HepG2 (cell line): ENCODE results near the gene UGGT1. TPM values are rescaled to one million over a fixed set of nuclear protein-coding genes. Genes with fewer than 3 reads are reported as not detected.

Experiments used
- CHD4 ChIP-seq: fragments of 200-600 bp; sonication (generic); IDR thresholded peaks from 2 replicates; pipeline ENCODE4 v1.7.0; 2017; ENCODE audit warnings: mild to moderate bottlenecking, low read length, borderline replicate concordance
- FOXO1 ChIP-seq: sonication (generic); formaldehyde crosslinking; IDR thresholded peaks from 2 replicates; pipeline ENCODE4 v1.4.0; 2020; ENCODE audit warnings: missing genetic modification reagents
- GMEB2 ChIP-seq: IDR thresholded peaks from 2 replicates; pipeline ENCODE4 v1.6.1; 2016; ENCODE audit warnings: missing biosample characterization, missing genetic modification reagents, low read depth
- GPN1 ChIP-seq: sonication (generic); formaldehyde crosslinking; IDR thresholded peaks from 2 replicates; pipeline ENCODE4 v1.5.1; 2020; ENCODE audit warnings: missing genetic modification reagents, borderline replicate concordance
- MAFF ChIP-seq: IDR thresholded peaks from 2 replicates; pipeline ENCODE4 v1.6.1; 2011; ENCODE audit warnings: low read depth, low read length, improper control_type of control experiment
- MAZ ChIP-seq, 2 experiments: sonication (generic) in 1 of 2; formaldehyde crosslinking in 1 of 2; IDR thresholded peaks; 2 replicates each; pipeline versions ENCODE4 v1.5.0 to v1.6.1; 2012 to 2020; ENCODE audit warnings: low read depth in 2 of 2, mild to moderate bottlenecking in 2 of 2, borderline replicate concordance in 1 of 2, improper control_type of control experiment in 1 of 2, low read length in 1 of 2, missing genetic modification reagents in 1 of 2, moderate library complexity in 1 of 2
- NFYC ChIP-seq: IDR thresholded peaks from 2 replicates; pipeline ENCODE4 v1.6.1; 2016; ENCODE audit warnings: missing genetic modification reagents, missing compliant biosample characterization
- PAX8 ChIP-seq: sonication (generic); formaldehyde crosslinking; IDR thresholded peaks from 2 replicates; pipeline ENCODE4 v1.8.0; 2022; ENCODE audit warnings: mild to moderate bottlenecking, missing genetic modification reagents, borderline replicate concordance
- PITX1 ChIP-seq: sonication (generic); formaldehyde crosslinking; IDR thresholded peaks from 2 replicates; pipeline ENCODE4 v1.5.1; 2020; ENCODE audit warnings: mild to moderate bottlenecking, missing genetic modification reagents
- RERE ChIP-seq: IDR thresholded peaks from 2 replicates; pipeline ENCODE4 v1.6.1; 2016; ENCODE audit warnings: low read depth, missing genetic modification reagents, missing compliant biosample characterization
- RFX3 ChIP-seq: IDR thresholded peaks from 2 replicates; pipeline ENCODE4 v1.6.1; 2016; ENCODE audit warnings: missing biosample characterization, missing genetic modification reagents
- SKI ChIP-seq: fragments of 450-650 bp; IDR thresholded peaks from one replicate; pipeline ENCODE4 v1.6.1; 2018; ENCODE audit warnings: mild to moderate bottlenecking; ENCODE audit not compliant: partially characterized antibody
- SMAD1 ChIP-seq: sonication (generic); formaldehyde crosslinking; IDR thresholded peaks from 2 replicates; pipeline ENCODE4 v1.4.0; 2020; ENCODE audit warnings: missing genetic modification reagents, low read depth, mild to moderate bottlenecking, borderline replicate concordance
- STAT5B ChIP-seq: sonication (generic); formaldehyde crosslinking; IDR thresholded peaks from 2 replicates; pipeline ENCODE4 v1.4.0; 2020; ENCODE audit warnings: missing genetic modification reagents
- YEATS2 ChIP-seq: sonication (generic); formaldehyde crosslinking; IDR thresholded peaks from 2 replicates; pipeline ENCODE4 v1.4.0; 2020; ENCODE audit warnings: missing genetic modification reagents, borderline replicate concordance
- ZBTB7A ChIP-seq: sonication (generic); formaldehyde crosslinking; IDR thresholded peaks from 2 replicates; pipeline ENCODE4 v1.8.0; 2022; ENCODE audit warnings: mild to moderate bottlenecking, missing genetic modification reagents
- ZNF513 ChIP-seq: sonication (generic); formaldehyde crosslinking; conservative IDR thresholded peaks from 2 replicates; pipeline ENCODE4 v1.5.0; 2020; ENCODE audit warnings: missing genetic modification reagents
- ZNF569 ChIP-seq: sonication (generic); formaldehyde crosslinking; IDR thresholded peaks from 2 replicates; pipeline ENCODE4 v1.5.0; 2020; ENCODE audit warnings: mild to moderate bottlenecking, missing genetic modification reagents, moderate library complexity, borderline replicate concordance
- ZNF577 ChIP-seq: sonication (generic); formaldehyde crosslinking; IDR thresholded peaks from 2 replicates; pipeline ENCODE4 v1.4.0; 2020; ENCODE audit warnings: mild to moderate bottlenecking, low read depth, missing genetic modification reagents, borderline replicate concordance
- ZNF883 ChIP-seq: sonication (generic); formaldehyde crosslinking; IDR thresholded peaks from 2 replicates; pipeline ENCODE4 v1.5.1; 2020; ENCODE audit warnings: mild to moderate bottlenecking, missing genetic modification reagents; ENCODE audit errors: not compliant biosample characterization
- polyA plus RNA-seq, 8 experiments: library from polyadenylated mRNA; depleted of rRNA in 3 of 8; stranded (reverse) in 7 of 8; unstranded in 1 of 8; fragments of >200 nt; fragmentation: Illumina TruSeq in 4 of 8; extraction: Trizol in 4 of 8; gene quantifications; 2 replicates each; pipeline versions ENCODE4 v1.2.1 to v1.2.3, GENCODE V29; 2011 to 2016; ENCODE audit warnings: low read depth in 4 of 8, missing spikeins in 1 of 8, mixed read lengths in 1 of 8; ENCODE audit not compliant: insufficient read depth in 1 of 8
- total RNA-seq, 5 experiments: library from RNA; depleted of rRNA; stranded (reverse); fragments of >200 nt; fragmentation: Illumina TruSeq; extraction: Trizol; gene quantifications; 2 replicates each; pipeline ENCODE4 v1.2.3, GENCODE V29; 2016; ENCODE audit warnings: low read depth in 1 of 5

Gene UGGT1
- total and polyA plus RNA-seq, 2 of the 13 experiments (the other 11 are each of a cell fraction or from before 2014, with no cell fraction given): 35.8 to 83.2 TPM

- peak; percentile 89 for TF ChIP-seq RERE
- TF ChIP-seq RFX3 (CRISPR knock-in tag): no peak
- 0 out of 2 replicates have a peak, but pooled peaks have one; percentile 76 for TF ChIP-seq STAT5B (CRISPR knock-in tag)
- TF ChIP-seq ZNF577 (CRISPR knock-in tag): no peak
- TF ChIP-seq PITX1 (CRISPR knock-in tag): peak; percentile 95
- TF ChIP-seq YEATS2 (CRISPR knock-in tag): no peak; the same call in 1 of the 2 replicates
- peak; percentile 35; the same call in 1 of the 2 replicates for TF ChIP-seq ZBTB7A (CRISPR knock-in tag)
- peak; percentile 99 for TF ChIP-seq FOXO1 (CRISPR knock-in tag)
- peak; percentile 84; the same call in 1 of the 2 replicates for TF ChIP-seq CHD4
- TF ChIP-seq SKI: peak; percentile 88
- TF ChIP-seq ZNF569 (CRISPR knock-in tag): no peak
- no peak for TF ChIP-seq ZNF883
- TF ChIP-seq MAZ (IDR thresholded peaks at IDR 0.05; ENCODE audit: borderline replicate concordance, low read depth, low read length): peak; percentile 47; the same call in 1 of the 2 replicates
- no peak for TF ChIP-seq MAZ (CRISPR knock-in tag; IDR thresholded peaks at IDR 0.05; ENCODE audit: low read depth)
- TF ChIP-seq GPN1 (CRISPR knock-in tag): no peak
- TF ChIP-seq SMAD1: no peak
- no peak for TF ChIP-seq GMEB2
- TF ChIP-seq ZNF513 (CRISPR knock-in tag): no peak
- no peak for TF ChIP-seq PAX8 (CRISPR knock-in tag)
- no peak for TF ChIP-seq MAFF
- TF ChIP-seq NFYC (CRISPR knock-in tag): no peak; the same call in 1 of the 2 replicates
Observed at GRCh38 chr2:128178650-128179460, 87.9 kb downstream of the UGGT1 start (continued).
